Body of pancreas (tissue), 4 donors: ENCODE results near the gene RSPH6A. TPM values are rescaled to one million over a fixed set of nuclear protein-coding genes. Genes with fewer than 3 reads are reported as not detected.
"Not testable (repeated sequence)": the region's sequence is repeated elsewhere in the genome, so short reads cannot be mapped to it uniquely, and the experiment has no call there.

ENCODE experiments used
- ATAC-seq: fragments of 150-250 bp; one replicate; pipeline ENCODE4 v1.9.1; 2016
- DNase-seq, 4 donors: peaks; one replicate each; pipeline ENCODE4 v3.0.0-alpha.2; 2019
- H3K27ac ChIP-seq, 4 donors: fragments of 200-600 bp; sonication (generic); 1 replicate in 3 of 4; 2 replicates in 1 of 4; pipeline versions ENCODE4 v1.5.1 to v1.6.1; 2016 to 2019; ENCODE audit warnings: mild to moderate bottlenecking in 1 of 4, mixed read lengths in 1 of 4, moderate library complexity in 1 of 4
- H3K27me3 ChIP-seq, 2 donors: fragments of 200-600 bp; sonication (generic); one replicate each; pipeline ENCODE4 v1.6.0; 2016; ENCODE audit warnings: mild to moderate bottlenecking in 1 of 2
- H3K36me3 ChIP-seq, 2 donors: fragments of 200-600 bp; sonication (generic); replicated peaks in 1 of 2; 2 replicates each; pipeline ENCODE4 v1.5.1; 2016; ENCODE audit warnings: low read depth in 2 of 2; ENCODE audit not compliant: insufficient read depth in 1 of 2
- H3K4me1 ChIP-seq: fragments of 200-600 bp; sonication (generic); one replicate; pipeline ENCODE4 v1.6.0; 2016
- H3K4me3 ChIP-seq, 2 donors: fragments of 200-600 bp; sonication (generic); 1 replicate in 1 of 2; 2 replicates in 1 of 2; pipeline ENCODE4 v1.5.1; 2016 to 2019
- H3K9me3 ChIP-seq, 3 donors: fragments of 200-600 bp; sonication (generic); 1 replicate in 2 of 3; 2 replicates in 1 of 3; pipeline ENCODE4 v1.5.1; 2016
- CTCF ChIP-seq, 7 experiments: fragments of 450-650 bp in 4 of 7; fragments of 200-600 bp in 3 of 7; sonication (generic) in 3 of 7; IDR thresholded peaks; one replicate each; pipeline ENCODE4 v1.5.1; 2016 to 2019; ENCODE audit warnings: antibody characterized with exemption in 7 of 7
- POLR2A ChIP-seq, 3 donors: fragments of 450-650 bp; IDR thresholded peaks; one replicate each; pipeline ENCODE4 v1.6.1; 2016; ENCODE audit warnings: antibody characterized with exemption in 3 of 3, mild to moderate bottlenecking in 2 of 3
- WGBS, 2 donors: methylation state at CpG; one replicate each; pipeline ENCODE4 v1.1.5; 2017; 5-methylcytosine and 5-hydroxymethylcytosine counted together
- intact Hi-C: fragments of 100-400 bp; cut with DNase I; formaldehyde crosslinking; loops from one replicate; pipeline ENCODE4 v1.15.1; 2023
- total RNA-seq, 2 donors: library from RNA; depleted of rRNA; stranded (reverse); fragments of >200 nt; gene quantifications; one replicate each; pipeline ENCODE4 v1.1.0, GENCODE V29; 2016

Gene RSPH6A
- total RNA-seq, 2 donors from 2014 or later, result 0.33 TPM; not detected in 1

- no peaks in the 10 kb centered on the region for H3K4me1 ChIP-seq
- ATAC-seq (no peak), DNase-seq (no peak)
- no peaks in the 10 kb centered on the region for H3K9me3 ChIP-seq
- H3K27me3 ChIP-seq, result no peaks in the 10 kb centered on the region
- intact Hi-C loops, result no loop called here
- WGBS, 2 donors, result 58 to 85% methylated on average over 4 to 8 of the region's 8 CpGs
- no peak overlapping the region for H3K4me3 ChIP-seq
- H3K27ac ChIP-seq, result no peak overlapping the region
- no peak for TF ChIP-seq CTCF (IDR thresholded peaks at IDR 0.05)
- TF ChIP-seq POLR2A (IDR thresholded peaks at IDR 0.05), result no peak
- H3K36me3 ChIP-seq, result no peaks in the 10 kb centered on the region
Observed at GRCh38 chr19:45804959-45805230, 10.2 kb downstream of the RSPH6A start.

- no peak overlapping the region for H3K4me3 ChIP-seq
- DNase-seq, result no peak
- no peaks in the 10 kb centered on the region for H3K36me3 ChIP-seq
- 82 to 84% methylated on average over 42 to 45 of the region's 57 CpGs for WGBS, 2 donors
- no peak overlapping the region for H3K27ac ChIP-seq
- no peaks in the 10 kb centered on the region for H3K27me3 ChIP-seq
- no peak for TF ChIP-seq CTCF (IDR thresholded peaks at IDR 0.05)
- TF ChIP-seq POLR2A (IDR thresholded peaks at IDR 0.05), result no peak
- no peaks in the 10 kb centered on the region for H3K9me3 ChIP-seq
- no peak for ATAC-seq
- H3K4me1 ChIP-seq, result peaks cover under 1% of the 10 kb centered on the region
- intact Hi-C loops, result no loop called here
Observed at GRCh38 chr19:45804140-45804958, 10.8 kb downstream of the RSPH6A start.

DNA sequence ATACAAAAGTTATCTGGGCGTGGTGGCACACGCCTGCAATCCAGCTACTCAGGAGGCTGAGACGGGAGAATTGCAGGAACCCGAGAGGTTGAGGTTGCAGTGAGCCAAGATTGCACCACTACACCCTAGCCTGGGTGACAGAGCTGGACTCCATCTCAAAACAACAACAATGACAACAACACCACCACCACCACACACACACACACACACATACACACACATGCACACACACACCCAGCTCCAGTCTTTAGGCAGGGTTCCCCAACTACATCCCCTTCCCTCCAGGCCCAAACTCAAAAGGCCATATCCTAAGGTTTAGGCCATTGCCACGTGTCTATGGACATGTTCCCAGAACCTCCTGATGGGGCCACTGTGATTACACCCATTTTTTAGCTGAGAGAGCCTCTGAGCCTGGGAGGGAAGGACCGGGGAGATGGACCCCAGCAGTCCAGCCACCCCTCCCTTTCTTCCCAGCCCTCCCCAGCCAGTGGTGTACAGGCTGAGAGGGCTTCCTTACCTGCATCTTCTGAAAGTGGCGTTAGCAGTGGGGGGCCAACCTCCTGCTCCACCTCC lies 13.4 kb downstream of the RSPH6A start:
- no peaks in the 10 kb centered on the region for H3K27me3 ChIP-seq
- H3K36me3 ChIP-seq, result no peaks in the 10 kb centered on the region
- DNase-seq, result no peak
- no peak for ATAC-seq
- H3K9me3 ChIP-seq, result no peaks in the 10 kb centered on the region
- intact Hi-C loops, result no loop called here
- TF ChIP-seq POLR2A (IDR thresholded peaks at IDR 0.05) (no peak), CTCF (IDR thresholded peaks at IDR 0.05) (no peak)
- H3K27ac ChIP-seq, result no peak overlapping the region
- 77 to 83% methylated on average over 7 of the region's 7 CpGs for WGBS, 2 donors
- no peak overlapping the region for H3K4me3 ChIP-seq
- peaks cover 6% of the 10 kb centered on the region for H3K4me1 ChIP-seq

DNA sequence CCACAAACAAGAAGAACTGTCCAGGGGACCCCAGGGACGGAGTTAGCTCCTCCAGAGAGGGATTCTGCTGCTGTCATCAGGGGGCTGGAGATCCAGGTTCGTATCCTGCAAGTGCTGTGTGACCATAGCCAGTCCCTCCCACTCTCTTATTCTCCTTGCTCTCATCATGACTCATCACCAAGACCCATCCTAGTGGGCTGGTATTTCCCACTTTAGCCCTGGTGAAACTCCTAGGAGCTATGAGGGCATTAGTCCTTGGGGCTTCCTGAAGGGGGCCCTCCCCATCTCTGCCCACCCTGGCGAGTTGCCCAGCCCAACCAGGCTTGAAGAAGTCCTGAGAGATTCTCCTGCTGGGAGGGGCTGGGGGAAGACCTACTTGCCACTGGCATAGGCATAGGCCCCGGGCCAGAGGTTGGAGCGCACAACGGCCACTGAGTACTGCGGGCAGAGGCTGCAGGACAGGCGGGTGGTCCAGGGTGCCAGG lies 15.0 kb downstream of the RSPH6A start:
- ATAC-seq, result no peak
- no peak for DNase-seq
- intact Hi-C loops, result no loop called here

DNA sequence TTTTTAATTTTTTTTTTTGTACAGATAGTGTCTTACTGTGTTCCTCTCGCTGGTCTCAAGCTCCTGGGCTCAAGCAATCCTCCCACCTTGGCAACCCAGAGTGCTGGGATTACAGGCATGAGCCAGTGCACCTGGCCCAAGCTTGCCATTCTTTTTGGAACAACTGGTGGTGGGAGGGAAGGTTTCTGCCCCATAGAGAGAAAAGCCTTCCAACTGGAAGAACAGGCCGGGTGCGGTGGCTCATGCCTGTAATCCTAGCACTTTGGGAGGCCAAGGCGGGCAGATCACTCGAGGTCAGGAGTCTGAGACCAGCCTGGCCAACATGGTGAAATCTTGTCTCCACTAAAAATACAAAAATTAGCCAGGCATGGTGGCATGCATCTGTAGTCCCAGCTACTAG lies 15.6 kb downstream of the RSPH6A start:
- H3K27me3 ChIP-seq, H3K4me3 ChIP-seq, H3K36me3 ChIP-seq, H3K27ac ChIP-seq, H3K9me3 ChIP-seq, DNase-seq, ATAC-seq, H3K4me1 ChIP-seq, intact Hi-C loops: not testable (repeated sequence)
- WGBS, 2 donors, result 79 to 85% methylated on average over 4 to 5 of the region's 5 CpGs

More for the DNA sequence above, 15.0 kb downstream of the RSPH6A start:
- no peak overlapping the region for H3K4me3 ChIP-seq
- no peaks in the 10 kb centered on the region for H3K27me3 ChIP-seq
- no peak overlapping the region for H3K27ac ChIP-seq
- no peaks in the 10 kb centered on the region for H3K9me3 ChIP-seq
- no peak for TF ChIP-seq POLR2A (IDR thresholded peaks at IDR 0.05)
- no peaks in the 10 kb centered on the region for H3K36me3 ChIP-seq
- WGBS, 2 donors, result 72 to 75% methylated on average over 8 of the region's 8 CpGs
- H3K4me1 ChIP-seq, result peaks cover 6% of the 10 kb centered on the region
